ENCODE data around the gene RIC3.

The RIC3 gene

GRCh38 chr11:8063324-8063723 is 105.5 kb downstream of the RIC3 start:
- no peaks in the 10 kb centered on the region for H3K79me2 ChIP-seq (ENCODE audit: low read length)
- no peak for TF ChIP-seq CTCF (IDR thresholded peaks at IDR 0.05; ENCODE audit: low read depth, low read length)
- no peak for TF ChIP-seq EZH2phosphoT487 (IDR thresholded peaks at IDR 0.05; ENCODE audit: low read depth)
- H3K4me1 ChIP-seq (ENCODE audit: low read length) = no peaks in the 10 kb centered on the region
- no peak overlapping the region for H3K4me2 ChIP-seq (ENCODE audit: low read length)
- no peaks in the 10 kb centered on the region for H3K36me3 ChIP-seq (replicated peaks; ENCODE audit: low read depth, low read length)
- no peak overlapping the region for H3K27ac ChIP-seq (ENCODE audit: low read length)
- H3K9me3 ChIP-seq (ENCODE audit: insufficient read depth, low read length) = no peaks in the 10 kb centered on the region
- H3K9ac ChIP-seq (ENCODE audit: low read length) = no peak overlapping the region
- H3K27me3 ChIP-seq (ENCODE audit: low read depth, low read length) = peaks cover 7% of the 10 kb centered on the region
- H4K20me1 ChIP-seq (ENCODE audit: insufficient read depth, low read length) = no peaks in the 10 kb centered on the region
- no peak overlapping the region for H2AFZ ChIP-seq (ENCODE audit: low read depth, low read length)
- no peak overlapping the region for H3K4me3 ChIP-seq (ENCODE audit: low read length)

- Histone ChIP-seq H3K4me2 (ENCODE audit: low read length) (no peak overlapping the region), H3K27me3 (ENCODE audit: low read depth, low read length) (peaks cover 7% of the 10 kb centered on the region), H2AFZ (ENCODE audit: low read depth, low read length) (no peak overlapping the region), H3K27ac (ENCODE audit: low read length) (no peak overlapping the region), H4K20me1 (ENCODE audit: insufficient read depth, low read length) (no peaks in the 10 kb centered on the region), H3K9me3 (ENCODE audit: insufficient read depth, low read length) (no peaks in the 10 kb centered on the region), H3K36me3 (replicated peaks; ENCODE audit: low read depth, low read length) (no peaks in the 10 kb centered on the region), H3K4me1 (ENCODE audit: low read length) (no peaks in the 10 kb centered on the region), H3K79me2 (ENCODE audit: low read length) (no peaks in the 10 kb centered on the region), H3K4me3 (ENCODE audit: low read length) (no peak overlapping the region), H3K9ac (ENCODE audit: low read length) (no peak overlapping the region)
- TF ChIP-seq EZH2phosphoT487 (IDR thresholded peaks at IDR 0.05; ENCODE audit: low read depth) = no peak
- TF ChIP-seq CTCF (IDR thresholded peaks at IDR 0.05; ENCODE audit: low read depth, low read length) = no peak
Observed at GRCh38 chr11:8062781-8063257, 106.0 kb downstream of the RIC3 start.

- Histone ChIP-seq H4K20me1 (ENCODE audit: insufficient read depth, low read length) (no peaks in the 10 kb centered on the region), H3K9me3 (ENCODE audit: insufficient read depth, low read length) (no peaks in the 10 kb centered on the region), H3K79me2 (ENCODE audit: low read length) (no peaks in the 10 kb centered on the region), H3K4me1 (ENCODE audit: low read length) (no peaks in the 10 kb centered on the region), H3K27me3 (ENCODE audit: low read depth, low read length) (peaks cover 2% of the 10 kb centered on the region), H3K4me3 (ENCODE audit: low read length) (no peak overlapping the region), H2AFZ (ENCODE audit: low read depth, low read length) (no peak overlapping the region), H3K9ac (ENCODE audit: low read length) (no peak overlapping the region), H3K27ac (ENCODE audit: low read length) (no peak overlapping the region), H3K36me3 (replicated peaks; ENCODE audit: low read depth, low read length) (no peaks in the 10 kb centered on the region), H3K4me2 (ENCODE audit: low read length) (no peak overlapping the region)
- no peak for TF ChIP-seq EZH2phosphoT487 (IDR thresholded peaks at IDR 0.05; ENCODE audit: low read depth)
- TF ChIP-seq CTCF (IDR thresholded peaks at IDR 0.05; ENCODE audit: low read depth, low read length) = no peak
Observed at GRCh38 chr11:8061555-8062428, 107.0 kb downstream of the RIC3 start.

- no peaks in the 10 kb centered on the region for H4K20me1 ChIP-seq (ENCODE audit: insufficient read depth, low read length)
- H3K27me3 ChIP-seq (ENCODE audit: low read depth, low read length) = no peaks in the 10 kb centered on the region
- H3K36me3 ChIP-seq (replicated peaks; ENCODE audit: low read depth, low read length) = no peaks in the 10 kb centered on the region
- H3K9ac ChIP-seq (ENCODE audit: low read length) = no peak overlapping the region
- no peaks in the 10 kb centered on the region for H3K4me1 ChIP-seq (ENCODE audit: low read length)
- H3K9me3 ChIP-seq (ENCODE audit: insufficient read depth, low read length) = no peaks in the 10 kb centered on the region
- H3K4me2 ChIP-seq (ENCODE audit: low read length) = no peak overlapping the region
- TF ChIP-seq EZH2phosphoT487 (IDR thresholded peaks at IDR 0.05; ENCODE audit: low read depth) = no peak
- TF ChIP-seq CTCF (IDR thresholded peaks at IDR 0.05; ENCODE audit: low read depth, low read length) = no peak
- H3K4me3 ChIP-seq (ENCODE audit: low read length) = no peak overlapping the region
- no peaks in the 10 kb centered on the region for H3K79me2 ChIP-seq (ENCODE audit: low read length)
- H2AFZ ChIP-seq (ENCODE audit: low read depth, low read length) = no peak overlapping the region
- no peak overlapping the region for H3K27ac ChIP-seq (ENCODE audit: low read length)
Observed at GRCh38 chr11:8060801-8061554, 107.8 kb downstream of the RIC3 start.
